K562 (cell line): ENCODE data around the gene BACH1. TPM values are rescaled to one million over a fixed set of nuclear protein-coding genes. Genes with fewer than 3 reads are reported as not detected.

Experiments used
- ATAC-seq: fragments of 200-7000 bp; cut with Tn5 transposase; 3 replicates; pipeline ENCODE4 v1.9.1; 2020; ENCODE audit warnings: moderate library complexity
- BruUV-seq: library from RNA; stranded (reverse); fragments of 400-500 nt; replicated peaks from 2 replicates; lab custom pipeline; 2021; lab: Mats Ljungman, UMichigan
- CTCF ChIA-PET: fragments of 300-600 bp; formaldehyde crosslinking; extraction: SDS; loops from one replicate; lab custom pipeline; 2021; ENCODE audit warnings: low intra/inter-chr PET ratio; lab: Yijun Ruan, JAX
- POLR2A ChIA-PET: fragments of 300-600, 350-650 bp; sonication (Branson Sonifier 250); formaldehyde crosslinking; extraction: SDS; loops from one replicate; lab custom pipeline; 2021; ENCODE audit warnings: antibody characterized with exemption, inconsistent platforms; lab: Yijun Ruan, JAX
- DNase-seq, 4 experiments: peaks; one replicate each; pipeline versions ENCODE4 v3.0.0 to v3.0.0-alpha.2; 2011 to 2018; ENCODE audit warnings: low spot score in 3 of 4, mixed read lengths in 3 of 4; ENCODE audit errors: extremely low read depth in 1 of 4
- FAIRE-seq: peaks from 2 replicates; lab custom pipeline; 2011; peaks lifted over from hg19 to GRCh38; lab: Jason Lieb, UNC
- H2AFZ ChIP-seq: 2 replicates; pipeline ENCODE4 v1.6.0; 2011; ENCODE audit warnings: low read depth, low read length, control low read depth, inconsistent platforms
- H3K27ac ChIP-seq: fragments of 200-600 bp; 3 replicates; pipeline ENCODE4 v1.8.0; 2011; ENCODE audit warnings: low read depth, mild to moderate bottlenecking, control low read depth, inconsistent platforms, low read length, moderate library complexity, mixed read lengths; ENCODE audit errors: extremely low read depth
- H3K27me3 ChIP-seq, 2 experiments: fragments of 300-600 bp in 1 of 2; 2 replicates in 1 of 2; 3 replicates in 1 of 2; pipeline versions ENCODE4 v1.6.0 to v1.8.0; 2011; ENCODE audit warnings: inconsistent platforms in 2 of 2, low read length in 2 of 2, mild to moderate bottlenecking in 1 of 2, mixed read lengths in 1 of 2, moderate library complexity in 1 of 2; ENCODE audit not compliant: control insufficient read depth in 2 of 2, insufficient read depth in 2 of 2
- H3K36me3 ChIP-seq: fragments of 300-600 bp; 3 replicates; pipeline ENCODE4 v1.8.0; 2011; ENCODE audit warnings: mild to moderate bottlenecking, low read length, inconsistent platforms; ENCODE audit not compliant: control insufficient read depth, insufficient read depth
- H3K4me1 ChIP-seq, 2 experiments: fragments of 200-600 bp in 1 of 2; replicated peaks in 1 of 2; 2 replicates in 1 of 2; 3 replicates in 1 of 2; pipeline versions ENCODE4 v1.5.1 to v1.8.0; 2011; ENCODE audit warnings: inconsistent platforms in 2 of 2, low read length in 2 of 2, mild to moderate bottlenecking in 1 of 2, mixed read lengths in 1 of 2, moderate library complexity in 1 of 2; ENCODE audit not compliant: control insufficient read depth in 2 of 2, insufficient read depth in 2 of 2
- H3K4me2 ChIP-seq: 2 replicates; pipeline ENCODE4 v1.6.1; 2011; ENCODE audit warnings: low read length, control low read depth, inconsistent platforms, mixed read lengths; ENCODE audit not compliant: insufficient read depth
- H3K4me3 ChIP-seq: fragments of 200-600 bp; sonication (generic), shearing (Covaris generic); 2 replicates; pipeline ENCODE4 v1.5.1; 2016; ENCODE audit warnings: control low read depth, inconsistent platforms
- H3K79me2 ChIP-seq: fragments of 200-600 bp; 3 replicates; pipeline ENCODE4 v1.8.0; 2011; ENCODE audit warnings: low read length, inconsistent platforms; ENCODE audit not compliant: control insufficient read depth, insufficient read depth
- H3K9ac ChIP-seq, 2 experiments: 2 replicates each; pipeline versions ENCODE4 v1.6.0 to v1.6.1; 2011; ENCODE audit warnings: low read depth in 2 of 2, low read length in 2 of 2, control low read depth in 1 of 2, inconsistent platforms in 1 of 2, mild to moderate bottlenecking in 1 of 2, mixed read lengths in 1 of 2; ENCODE audit not compliant: insufficient read depth in 1 of 2
- H3K9me1 ChIP-seq: one replicate; pipeline ENCODE4 v1.6.0; 2011; ENCODE audit warnings: inconsistent platforms, mild to moderate bottlenecking, low read length, moderate library complexity; ENCODE audit not compliant: control insufficient read depth, insufficient read depth
- H3K9me3 ChIP-seq: replicated peaks from 2 replicates; pipeline ENCODE4 v1.5.1; 2011; ENCODE audit warnings: low read depth, low read length, inconsistent platforms; ENCODE audit not compliant: control insufficient read depth, insufficient read depth
- H4K20me1 ChIP-seq: replicated peaks from 2 replicates; pipeline ENCODE4 v1.6.1; 2011; ENCODE audit warnings: low read length, inconsistent platforms, mixed read lengths; ENCODE audit not compliant: control insufficient read depth, insufficient read depth
- FOSL1 ChIP-seq: fragments of 200-800 bp; sonication (Bioruptor generic); conservative IDR thresholded peaks from 2 replicates; pipeline ENCODE4 v1.6.1; 2016; ENCODE audit warnings: missing genetic modification characterization, missing compliant biosample characterization
- HSF4 ChIP-seq: fragments of 250-450 bp; sonication (Bioruptor Pico); IDR thresholded peaks from 2 replicates; pipeline ENCODE4 v2.1.2; 2022; ENCODE audit warnings: mild to moderate bottlenecking, moderate library complexity, borderline replicate concordance
- PYGO2 ChIP-seq: fragments of 450-650 bp; IDR thresholded peaks from 2 replicates; pipeline ENCODE4 v1.6.1; 2016; ENCODE audit warnings: mild to moderate bottlenecking, missing genetic modification characterization, moderate library complexity, missing compliant biosample characterization
- SMAD3 ChIP-seq: fragments of 450-650 bp; formaldehyde crosslinking; conservative IDR thresholded peaks from 2 replicates; pipeline ENCODE4 v1.4.0; 2020; ENCODE audit warnings: mild to moderate bottlenecking
- ZNF12 ChIP-seq: sonication (generic); formaldehyde crosslinking; IDR thresholded peaks from 2 replicates; pipeline ENCODE4 v1.4.0; 2020; ENCODE audit warnings: mild to moderate bottlenecking, missing genetic modification reagents
- WGBS: fragments of 100-300 bp; shearing (Covaris generic); methylation state at CpG from one replicate; pipeline ENCODE4 v1.1.6; 2016; ENCODE audit warnings: low coverage, mixed read lengths; ENCODE audit not compliant: insufficient coverage; ENCODE audit errors: missing lambda C conversion rate; 5-methylcytosine and 5-hydroxymethylcytosine counted together
- in situ Hi-C: fragments of 300-500 bp; cut with MboI; formaldehyde crosslinking; loops from 4 replicates; pipeline ENCODE4 v1.15.0; 2018; ENCODE audit warnings: inconsistent platforms, mixed read lengths
- intact Hi-C: fragments of 100-400 bp; cut with micrococcal nuclease; formaldehyde crosslinking; loops from 2 replicates; pipeline ENCODE4 v1.14.2; 2022
- polyA plus RNA-seq, 8 experiments: library from polyadenylated mRNA; depleted of rRNA in 4 of 8; stranded (reverse) in 5 of 8; unstranded in 3 of 8; fragments of >200 nt; fragmentation: Nextera tagmentation in 2 of 8; fragmentation: Illumina TruSeq in 1 of 8; extraction: Ambion mirVana in 2 of 8; extraction: Trizol in 1 of 8; gene quantifications; 2 replicates each; pipeline versions ENCODE4 v1.2.1 to v1.2.3, GENCODE V29; 2011 to 2014; ENCODE audit warnings: inconsistent platforms in 1 of 8, missing spikeins in 1 of 8
- total RNA-seq, 7 experiments: library from RNA; depleted of rRNA in 6 of 7; stranded (reverse); fragments of >200 nt in 6 of 7; fragmentation: Illumina TruSeq in 2 of 7; extraction: Trizol in 2 of 7; gene quantifications; 2 replicates each; pipeline versions ENCODE4 v1.2.1 to v1.2.3, GENCODE V29; 2011 to 2021; ENCODE audit warnings: low replicate concordance in 1 of 7

Gene BACH1
- total and polyA plus RNA-seq, 9 of the 15 experiments (the other 6 are each of a cell fraction or from before 2014, with no cell fraction given), result 10.6 to 58.5 (median 28.6) TPM

DNA sequence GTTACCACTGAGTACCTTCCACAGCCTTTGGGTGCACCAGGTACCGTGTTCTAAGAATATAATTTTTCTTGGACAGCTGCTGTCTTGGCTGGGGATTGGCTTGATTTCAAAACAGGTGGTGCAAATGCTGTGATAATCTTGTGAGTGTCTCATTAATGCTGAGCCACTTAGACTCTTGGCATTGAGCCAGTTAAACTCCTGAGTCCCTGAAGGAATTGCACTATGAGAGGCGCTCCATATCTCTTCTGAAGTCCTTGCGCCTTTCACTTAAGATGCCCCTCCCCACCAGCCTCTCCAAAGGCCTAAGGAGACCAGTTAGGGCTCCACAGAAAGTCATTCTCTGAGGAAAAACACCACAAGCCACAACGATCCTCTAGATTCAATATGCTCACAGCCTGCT, 51.0 kb downstream of the BACH1 start (continued):
- TF ChIP-seq PYGO2 (tag), result no peak
- TF ChIP-seq SMAD3, result no peak

DNA sequence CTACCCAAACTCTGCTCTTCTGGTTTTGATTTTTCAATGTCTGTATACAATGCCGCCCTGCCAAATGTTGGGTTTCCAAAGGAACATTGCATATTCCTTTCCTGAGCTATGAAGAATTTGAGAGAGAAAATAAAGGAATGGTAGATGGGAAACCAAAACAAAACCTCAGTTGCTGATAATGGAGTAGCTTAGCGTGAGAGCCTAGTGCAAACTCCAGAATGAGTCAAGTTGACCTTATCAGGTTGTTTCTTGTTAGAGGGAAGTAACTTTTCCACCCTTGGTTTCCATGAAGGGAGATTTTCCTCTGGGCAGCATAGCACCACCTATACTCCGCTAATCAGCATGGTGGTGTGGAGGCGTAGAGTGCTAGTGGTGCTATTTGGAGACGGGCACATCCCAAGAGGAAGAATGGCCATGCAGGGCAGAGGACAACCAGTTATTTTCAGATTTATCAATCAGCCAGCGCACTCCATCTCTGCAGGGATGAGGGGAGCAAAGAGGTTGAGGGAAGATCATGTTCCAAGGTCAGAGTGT, 51.6 kb downstream of the BACH1 start:
- ChIA-PET CTCF (no interaction called here), POLR2A (interaction anchor here (0.6 to 1.6 kb wide), 3 partner anchors 10 to 149 kb away, joined by 3 read pairs; no protein-coding TSS in a partner anchor)
- Histone ChIP-seq H3K27ac (no peak overlapping the region), H3K4me1 (peaks cover 4 to 14% of the 10 kb centered on the region in 2 experiments; a peak in 3 of 5 replicates), H3K27me3 (no peaks in the 10 kb centered on the region), H2AFZ (no peak overlapping the region), H3K4me2 (no peak overlapping the region), H3K36me3 (peaks cover 18% of the 10 kb centered on the region), H3K9me3 (peaks cover 6% of the 10 kb centered on the region; the same call in 1 of the 2 replicates), H4K20me1 (peaks cover 4% of the 10 kb centered on the region; the same call in 1 of the 2 replicates), H3K9me1 (no peaks in the 10 kb centered on the region), H3K79me2 (no peaks in the 10 kb centered on the region; the same call in 1 of the 3 replicates), H3K9ac (no peak overlapping the region), H3K4me3 (no peak overlapping the region)
- 75% methylated on average over 6 of the region's 6 CpGs for whole genome bisulfite sequencing
- TF ChIP-seq ZNF12 (CRISPR knock-in tag) (peak; percentile 98), HSF4 (CRISPR knock-in tag) (no peak), FOSL1 (peak; percentile 33; the same call in 1 of the 2 replicates)
- no peak for DNase-seq
- no TSS peak for BruUV-seq
- intact Hi-C loops, result no loop called here
- in situ Hi-C loops, result no loop called here
- ATAC-seq, result no peak
- no peak for FAIRE-seq
